IMR-90 (cell line): ENCODE results near the gene IGSF9B. TPM values are rescaled to one million over a fixed set of nuclear protein-coding genes. Genes with fewer than 3 reads are reported as not detected.

Source experiments
- ATAC-seq: fragments of 200-7000 bp; cut with Tn5 transposase; 2 replicates; pipeline ENCODE4 v1.9.1; 2020; ENCODE audit warnings: low read depth, mild to moderate bottlenecking, moderate library complexity
- BruUV-seq: library from RNA; stranded (reverse); fragments of 400-500 nt; replicated peaks from 2 replicates; lab custom pipeline; 2021; lab: Mats Ljungman, UMichigan
- CTCF ChIA-PET: fragments of 300-600 bp; formaldehyde crosslinking; extraction: SDS; loops from one replicate; lab custom pipeline; 2021; ENCODE audit warnings: antibody characterized with exemption; lab: Yijun Ruan, JAX
- POLR2A ChIA-PET: fragments of 300-600 bp; sonication (Branson Sonifier 250); formaldehyde crosslinking; loops from one replicate; lab custom pipeline; 2022; ENCODE audit warnings: antibody characterized with exemption; ENCODE audit not compliant: unreplicated experiment; lab: Charles Lee
- DNase-seq: peaks from one replicate; pipeline ENCODE4 v3.0.0; 2013
- H2AFZ ChIP-seq: replicated peaks from 2 replicates; pipeline ENCODE3; 2013; ENCODE audit warnings: low read length, mild to moderate bottlenecking; ENCODE audit not compliant: poor library complexity
- H2AK5ac ChIP-seq: 2 replicates; pipeline ENCODE4 v1.6.1; 2013; ENCODE audit warnings: low read depth, low read length, inconsistent platforms
- H2AK9ac ChIP-seq: replicated peaks from 2 replicates; pipeline ENCODE3; 2013; ENCODE audit warnings: mild to moderate bottlenecking, low read depth, low read length, moderate library complexity; ENCODE audit not compliant: poor library complexity
- H2BK120ac ChIP-seq: 2 replicates; pipeline ENCODE4 v1.6.1; 2013; ENCODE audit warnings: low read depth, low read length, inconsistent platforms
- H2BK15ac ChIP-seq: 3 replicates; pipeline ENCODE4 v1.6.1; 2013; ENCODE audit warnings: low read depth, low read length, inconsistent platforms
- H2BK20ac ChIP-seq: 2 replicates; pipeline ENCODE4 v1.6.1; 2013; ENCODE audit warnings: low read depth, mild to moderate bottlenecking, inconsistent platforms, low read length, moderate library complexity
- H2BK5ac ChIP-seq: 2 replicates; pipeline ENCODE4 v1.6.1; 2013; ENCODE audit warnings: mild to moderate bottlenecking, low read depth, low read length, inconsistent platforms; ENCODE audit not compliant: poor library complexity, severe bottlenecking
- H3K14ac ChIP-seq: replicated peaks from 2 replicates; pipeline ENCODE4 v1.6.1; 2013; ENCODE audit warnings: low read depth, low read length, inconsistent platforms
- H3K18ac ChIP-seq: 2 replicates; pipeline ENCODE4 v1.6.1; 2013; ENCODE audit warnings: low read depth, low read length, control low read depth
- H3K23ac ChIP-seq: 2 replicates; pipeline ENCODE4 v1.6.1; 2013; ENCODE audit warnings: low read depth, low read length, inconsistent platforms
- H3K27ac ChIP-seq: 2 replicates; pipeline ENCODE4 v1.5.1; 2013; ENCODE audit warnings: mild to moderate bottlenecking, control low read depth, low read length; ENCODE audit not compliant: insufficient read depth
- H3K27me3 ChIP-seq: 2 replicates; pipeline ENCODE4 v1.6.1; 2013; ENCODE audit warnings: low read length; ENCODE audit not compliant: control insufficient read depth, insufficient read depth
- H3K36me3 ChIP-seq: 2 replicates; pipeline ENCODE4 v1.6.1; 2013; ENCODE audit warnings: low read length, mixed read lengths; ENCODE audit not compliant: control insufficient read depth, insufficient read depth
- H3K4ac ChIP-seq: 2 replicates; pipeline ENCODE4 v1.6.1; 2013; ENCODE audit warnings: low read depth, low read length, inconsistent platforms
- H3K4me1 ChIP-seq: 2 replicates; pipeline ENCODE4 v1.6.1; 2013; ENCODE audit warnings: low read length, mixed read lengths; ENCODE audit not compliant: control insufficient read depth, insufficient read depth
- H3K4me2 ChIP-seq: 2 replicates; pipeline ENCODE4 v1.6.1; 2013; ENCODE audit warnings: low read depth, mild to moderate bottlenecking, control low read depth, low read length, moderate library complexity
- H3K4me3 ChIP-seq: 2 replicates; pipeline ENCODE4 v1.5.1; 2013; ENCODE audit warnings: low read depth, mild to moderate bottlenecking, control low read depth, low read length, moderate library complexity; ENCODE audit not compliant: insufficient read depth
- H3K56ac ChIP-seq: 2 replicates; pipeline ENCODE4 v1.6.1; 2013; ENCODE audit warnings: low read length, inconsistent platforms; ENCODE audit not compliant: insufficient read depth; ENCODE audit errors: extremely low read depth
- H3K79me1 ChIP-seq, 2 experiments: 2 replicates each; pipeline ENCODE4 v1.6.1; 2013; ENCODE audit warnings: low read length in 2 of 2, inconsistent platforms in 1 of 2, low read depth in 1 of 2
- H3K9ac ChIP-seq: 2 replicates; pipeline ENCODE4 v1.6.1; 2013; ENCODE audit warnings: low read depth, low read length, control low read depth
- H3K9me1 ChIP-seq: 2 replicates; pipeline ENCODE4 v1.6.1; 2013; ENCODE audit warnings: low read length, inconsistent platforms; ENCODE audit not compliant: insufficient read depth
- H3K9me3 ChIP-seq: 2 replicates; pipeline ENCODE4 v1.6.1; 2013; ENCODE audit warnings: low read length; ENCODE audit not compliant: control insufficient read depth, insufficient read depth
- H4K20me1 ChIP-seq: 2 replicates; pipeline ENCODE4 v1.6.1; 2013; ENCODE audit warnings: low read length, inconsistent platforms; ENCODE audit not compliant: insufficient read depth
- H4K5ac ChIP-seq: 2 replicates; pipeline ENCODE4 v1.6.1; 2013; ENCODE audit warnings: mild to moderate bottlenecking, low read depth, low read length, control low read depth
- H4K8ac ChIP-seq, 2 experiments: 2 replicates each; pipeline ENCODE4 v1.6.1; 2013; ENCODE audit warnings: low read depth in 2 of 2, low read length in 2 of 2, control low read depth in 1 of 2, inconsistent platforms in 1 of 2
- H4K91ac ChIP-seq: 2 replicates; pipeline ENCODE4 v1.6.1; 2013; ENCODE audit warnings: low read depth, low read length, inconsistent platforms; ENCODE audit not compliant: insufficient read depth
- BHLHE40 ChIP-seq: fragments of 150-350 bp; IDR thresholded peaks from 2 replicates; pipeline ENCODE4 v1.6.1; 2016; ENCODE audit warnings: mild to moderate bottlenecking, low read depth, low read length
- CEBPB ChIP-seq: IDR thresholded peaks from 2 replicates; pipeline ENCODE4 v1.6.1; 2012; ENCODE audit warnings: low read depth, low read length, improper control_type of control experiment
- CHD1 ChIP-seq: IDR thresholded peaks from 2 replicates; pipeline ENCODE4 v1.6.1; 2012; ENCODE audit warnings: low read depth, low read length, improper control_type of control experiment
- FOS ChIP-seq: fragments of 150-350 bp; IDR thresholded peaks from 2 replicates; pipeline ENCODE4 v1.6.1; 2016; ENCODE audit warnings: low read depth, low read length
- MAFK ChIP-seq: IDR thresholded peaks from 2 replicates; pipeline ENCODE4 v1.6.1; 2012; ENCODE audit warnings: low read depth, low read length, improper control_type of control experiment
- MAZ ChIP-seq: IDR thresholded peaks from 2 replicates; pipeline ENCODE4 v1.6.1; 2012; ENCODE audit warnings: low read depth, mild to moderate bottlenecking, low read length, improper control_type of control experiment, moderate library complexity, borderline replicate concordance
- MXI1 ChIP-seq: IDR thresholded peaks from 2 replicates; pipeline ENCODE4 v1.6.1; 2012; ENCODE audit warnings: low read depth, mild to moderate bottlenecking, low read length, moderate library complexity, borderline replicate concordance
- NFE2L2 ChIP-seq: fragments of 150-350 bp; IDR thresholded peaks from 2 replicates; pipeline ENCODE4 v1.6.1; 2016; ENCODE audit warnings: low read depth, mild to moderate bottlenecking, low read length
- POLR2A ChIP-seq: IDR thresholded peaks from 2 replicates; pipeline ENCODE4 v1.6.1; 2012; ENCODE audit warnings: mild to moderate bottlenecking, low read depth, low read length
- RAD21 ChIP-seq: IDR thresholded peaks from 2 replicates; pipeline ENCODE4 v1.6.1; 2012; ENCODE audit warnings: low read length, improper control_type of control experiment
- RCOR1 ChIP-seq: IDR thresholded peaks from 2 replicates; pipeline ENCODE4 v1.6.1; 2012; ENCODE audit warnings: mild to moderate bottlenecking, low read length, improper control_type of control experiment; ENCODE audit not compliant: insufficient replicate concordance
- RFX5 ChIP-seq: IDR thresholded peaks from 2 replicates; pipeline ENCODE4 v1.8.0; 2012; ENCODE audit warnings: low read depth, mild to moderate bottlenecking, low read length, moderate library complexity
- SMC3 ChIP-seq: fragments of 150-350 bp; IDR thresholded peaks from 2 replicates; pipeline ENCODE4 v1.6.1; 2016; ENCODE audit warnings: low read depth, mild to moderate bottlenecking, antibody characterized with exemption, low read length, moderate library complexity
- WGBS, 2 experiments: methylation state at CpG; one replicate each; pipeline versions ENCODE4 v1.1.5 to v1.1.7; 2013; ENCODE audit warnings: missing lambda C conversion rate in 2 of 2; ENCODE audit not compliant: insufficient read length in 1 of 2; ENCODE audit errors: extremely low coverage in 2 of 2; 5-methylcytosine and 5-hydroxymethylcytosine counted together
- dilution Hi-C: fragments of 300-500 bp; cut with HindIII; formaldehyde crosslinking; loops from one replicate; pipeline ENCODE4 v1.14.3; 2018; ENCODE audit warnings: low sequenced_read_pairs; ENCODE audit not compliant: unreplicated experiment
- in situ Hi-C: fragments of 300-500 bp; cut with MboI; formaldehyde crosslinking; loops from 3 replicates; pipeline ENCODE4 v1.14.3; 2019; ENCODE audit warnings: low sequenced_read_pairs, inconsistent platforms, mixed read lengths
- intact Hi-C: fragments of 100-400 bp; cut with micrococcal nuclease; formaldehyde crosslinking; loops from 2 replicates; pipeline ENCODE4 v1.10.0; 2022
- polyA plus RNA-seq, 3 experiments: library from polyadenylated mRNA; depleted of rRNA; stranded (reverse); fragments of >200 nt; gene quantifications; 2 replicates each; pipeline ENCODE4 v1.2.3, GENCODE V29; 2012; ENCODE audit warnings: low replicate concordance in 1 of 3
- total RNA-seq: library from RNA; depleted of rRNA; stranded (reverse); fragments of >200 nt; gene quantifications from 2 replicates; pipeline ENCODE4 v1.2.3, GENCODE V29; 2012
- TF ChIP-seq, protein P1 (sequence below): fragments of 150-350 bp; IDR thresholded peaks from 2 replicates; pipeline ENCODE4 v1.6.1; 2017; ENCODE audit warnings: mild to moderate bottlenecking, antibody characterized with exemption, low read length, low read depth
- TF ChIP-seq, protein P2 (sequence below): conservative IDR thresholded peaks from 2 replicates; pipeline ENCODE4 v1.5.1; 2012; ENCODE audit warnings: mild to moderate bottlenecking, low read depth, low read length, improper control_type of control experiment
- TF ChIP-seq, protein P3 (sequence below): fragments of 150-350 bp; IDR thresholded peaks from 2 replicates; pipeline ENCODE4 v1.6.1; 2016; ENCODE audit warnings: low read depth, mild to moderate bottlenecking, low read length, moderate library complexity, borderline replicate concordance

The IGSF9B gene
- total and polyA plus RNA-seq, 2 of the 4 experiments (the other 2 are of a cell fraction): under 0.01 to 0.10 TPM

DNA sequence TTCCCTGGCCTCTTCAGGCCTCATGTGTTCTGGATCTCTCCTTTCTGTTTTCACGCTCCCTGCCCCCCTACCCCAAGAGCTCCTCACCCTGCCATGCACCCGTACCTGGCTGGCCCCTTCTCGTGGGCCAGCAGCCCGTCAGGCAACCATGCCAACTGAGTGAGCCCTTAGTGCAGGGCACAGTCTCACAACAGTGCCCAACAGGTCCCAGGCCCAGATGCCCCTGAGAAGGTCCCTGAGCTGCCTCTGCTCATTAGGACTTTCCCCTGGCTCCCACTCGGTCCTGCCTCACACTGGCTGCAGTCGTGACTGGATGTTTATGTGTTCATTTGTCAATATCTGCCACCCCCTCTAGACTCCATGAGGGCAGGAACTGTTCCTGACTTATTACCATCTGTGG is 44.8 kb upstream of the IGSF9B start:
- DNase-seq: no peak
- no peak overlapping the region for H3K14ac ChIP-seq
- no peak overlapping the region for H2BK120ac ChIP-seq
- no peak overlapping the region for H3K56ac ChIP-seq
- H3K9me3 ChIP-seq: 0 out of 2 replicates have a peak, but pooled peaks cover 2% of the 10 kb centered on the region
- no peak overlapping the region for H3K27ac ChIP-seq
- H3K79me1 ChIP-seq: no peaks in the 10 kb centered on the region
- no peak overlapping the region for H3K9ac ChIP-seq
- ChIA-PET CTCF (no interaction called here), POLR2A (no interaction called here)
- H3K4me1 ChIP-seq: no peaks in the 10 kb centered on the region
- H2AFZ ChIP-seq: no peak overlapping the region
- no peak overlapping the region for H2AK5ac ChIP-seq
- H2BK5ac ChIP-seq: no peak overlapping the region
- TF ChIP-seq MAFK (no peak), SMC3 (no peak), FOS (no peak), NFE2L2 (no peak), POLR2A (no peak), RCOR1 (no peak), RAD21 (no peak), RFX5 (no peak), CHD1 (no peak), MAZ (no peak), CEBPB (no peak), MXI1 (no peak), BHLHE40 (no peak)
- TF ChIP-seq, protein P1, sequence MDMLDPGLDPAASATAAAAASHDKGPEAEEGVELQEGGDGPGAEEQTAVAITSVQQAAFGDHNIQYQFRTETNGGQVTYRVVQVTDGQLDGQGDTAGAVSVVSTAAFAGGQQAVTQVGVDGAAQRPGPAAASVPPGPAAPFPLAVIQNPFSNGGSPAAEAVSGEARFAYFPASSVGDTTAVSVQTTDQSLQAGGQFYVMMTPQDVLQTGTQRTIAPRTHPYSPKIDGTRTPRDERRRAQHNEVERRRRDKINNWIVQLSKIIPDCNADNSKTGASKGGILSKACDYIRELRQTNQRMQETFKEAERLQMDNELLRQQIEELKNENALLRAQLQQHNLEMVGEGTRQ: no peak
- TF ChIP-seq, protein P2, sequence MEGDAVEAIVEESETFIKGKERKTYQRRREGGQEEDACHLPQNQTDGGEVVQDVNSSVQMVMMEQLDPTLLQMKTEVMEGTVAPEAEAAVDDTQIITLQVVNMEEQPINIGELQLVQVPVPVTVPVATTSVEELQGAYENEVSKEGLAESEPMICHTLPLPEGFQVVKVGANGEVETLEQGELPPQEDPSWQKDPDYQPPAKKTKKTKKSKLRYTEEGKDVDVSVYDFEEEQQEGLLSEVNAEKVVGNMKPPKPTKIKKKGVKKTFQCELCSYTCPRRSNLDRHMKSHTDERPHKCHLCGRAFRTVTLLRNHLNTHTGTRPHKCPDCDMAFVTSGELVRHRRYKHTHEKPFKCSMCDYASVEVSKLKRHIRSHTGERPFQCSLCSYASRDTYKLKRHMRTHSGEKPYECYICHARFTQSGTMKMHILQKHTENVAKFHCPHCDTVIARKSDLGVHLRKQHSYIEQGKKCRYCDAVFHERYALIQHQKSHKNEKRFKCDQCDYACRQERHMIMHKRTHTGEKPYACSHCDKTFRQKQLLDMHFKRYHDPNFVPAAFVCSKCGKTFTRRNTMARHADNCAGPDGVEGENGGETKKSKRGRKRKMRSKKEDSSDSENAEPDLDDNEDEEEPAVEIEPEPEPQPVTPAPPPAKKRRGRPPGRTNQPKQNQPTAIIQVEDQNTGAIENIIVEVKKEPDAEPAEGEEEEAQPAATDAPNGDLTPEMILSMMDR: no peak
- TF ChIP-seq, protein P3, sequence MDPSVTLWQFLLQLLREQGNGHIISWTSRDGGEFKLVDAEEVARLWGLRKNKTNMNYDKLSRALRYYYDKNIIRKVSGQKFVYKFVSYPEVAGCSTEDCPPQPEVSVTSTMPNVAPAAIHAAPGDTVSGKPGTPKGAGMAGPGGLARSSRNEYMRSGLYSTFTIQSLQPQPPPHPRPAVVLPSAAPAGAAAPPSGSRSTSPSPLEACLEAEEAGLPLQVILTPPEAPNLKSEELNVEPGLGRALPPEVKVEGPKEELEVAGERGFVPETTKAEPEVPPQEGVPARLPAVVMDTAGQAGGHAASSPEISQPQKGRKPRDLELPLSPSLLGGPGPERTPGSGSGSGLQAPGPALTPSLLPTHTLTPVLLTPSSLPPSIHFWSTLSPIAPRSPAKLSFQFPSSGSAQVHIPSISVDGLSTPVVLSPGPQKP: no peak
- no peak overlapping the region for H3K18ac ChIP-seq
- no peak overlapping the region for H3K23ac ChIP-seq
- H2BK15ac ChIP-seq: no peak overlapping the region
- intact Hi-C loops (no loop called here), in situ Hi-C loops (no loop called here), dilution Hi-C loops (no loop called here)
- no peak overlapping the region for H3K4me2 ChIP-seq
- no peaks in the 10 kb centered on the region for H3K9me1 ChIP-seq
- ATAC-seq: no peak
- H2BK20ac ChIP-seq: no peak overlapping the region
- H4K20me1 ChIP-seq: no peaks in the 10 kb centered on the region
- H3K27me3 ChIP-seq: peaks cover 3% of the 10 kb centered on the region
- H4K5ac ChIP-seq: no peak overlapping the region
- BruUV-seq: no TSS peak
- H4K91ac ChIP-seq: no peak overlapping the region
- H3K36me3 ChIP-seq: no peaks in the 10 kb centered on the region
- H3K4ac ChIP-seq: no peak overlapping the region
- no peak overlapping the region for H4K8ac ChIP-seq
- 42% methylated on average over 4 of the region's 6 CpGs; no CpG with 5 or more reads in 1 of the 2 experiments for WGBS, 2 experiments
- no peak overlapping the region for H2AK9ac ChIP-seq
- H3K4me3 ChIP-seq: no peak overlapping the region
